GM23248 (cell line): ENCODE data around the gene MMEL1.

ENCODE experiments used
- EZH2 ChIP-seq: fragments of 200-600 bp; sonication (generic); IDR thresholded peaks from 2 replicates; pipeline ENCODE4 v1.6.1; 2018; ENCODE audit warnings: antibody characterized with exemption, mild to moderate bottlenecking; ENCODE audit not compliant: insufficient read depth, poor library complexity, severe bottlenecking
- EZH2phosphoT487 ChIP-seq: fragments of 200-600 bp; sonication (generic); IDR thresholded peaks from 2 replicates; pipeline ENCODE4 v1.6.1; 2018; ENCODE audit warnings: antibody characterized with exemption, moderate library complexity, mild to moderate bottlenecking, low read depth; ENCODE audit not compliant: insufficient read depth

GRCh38 chr1:2602866-2603520 is 29.8 kb downstream of the MMEL1 start:
- TF ChIP-seq EZH2 (no peak), EZH2phosphoT487 (no peak)
